ENCODE data around the gene IP6K3.

Gene IP6K3

GRCh38 chr6:33789550-33789895 lies 42.8 kb upstream of the IP6K3 start:
- DNase-seq (ENCODE audit: extremely low read depth, low read depth): no peak
- peak overlapping the region; percentile 51 for H3K4me3 ChIP-seq (replicated peaks; ENCODE audit: low read depth, low read length)
- no peak for TF ChIP-seq CTCF (IDR thresholded peaks at IDR 0.05; ENCODE audit: low read depth, low read length, missing control alignments)

GRCh38 chr6:33788694-33789549 lies 42.2 kb upstream of the IP6K3 start, which contains the start of gene LEMD2:
Gene LEMD2 (minus strand): TSS chr6:33789130. CDS start chr6:33789116, 14 bp downstream.
- peak within 1 kb of the TSS; percentile 51 for H3K4me3 ChIP-seq (replicated peaks; ENCODE audit: low read depth, low read length)
- peak; percentile 73 for DNase-seq (ENCODE audit: extremely low read depth, low read depth)
- TF ChIP-seq CTCF (IDR thresholded peaks at IDR 0.05; ENCODE audit: low read depth, low read length, missing control alignments): no peak

- peak overlapping the region; percentile 51 for H3K4me3 ChIP-seq (replicated peaks; ENCODE audit: low read depth, low read length)
- TF ChIP-seq CTCF (IDR thresholded peaks at IDR 0.05; ENCODE audit: low read depth, low read length, missing control alignments): no peak
- DNase-seq (ENCODE audit: extremely low read depth, low read depth): no peak
Observed at GRCh38 chr6:33787954-33788693, 41.4 kb upstream of the IP6K3 start.

- no peak for TF ChIP-seq CTCF (IDR thresholded peaks at IDR 0.05; ENCODE audit: low read depth, low read length, missing control alignments)
- no peak for DNase-seq (ENCODE audit: extremely low read depth, low read depth)
- H3K4me3 ChIP-seq (replicated peaks; ENCODE audit: low read depth, low read length): peak overlapping the region; percentile 51
Observed at GRCh38 chr6:33787346-33787953, 40.7 kb upstream of the IP6K3 start.

GRCh38 chr6:33786736-33787135 lies 40.0 kb upstream of the IP6K3 start:
- no peak for DNase-seq (ENCODE audit: extremely low read depth, low read depth)
- no peak for TF ChIP-seq CTCF (IDR thresholded peaks at IDR 0.05; ENCODE audit: low read depth, low read length, missing control alignments)
- peak overlapping the region; percentile 51 for H3K4me3 ChIP-seq (replicated peaks; ENCODE audit: low read depth, low read length)

GRCh38 chr6:33785778-33786177 lies 39.1 kb upstream of the IP6K3 start:
- DNase-seq (ENCODE audit: extremely low read depth, low read depth): no peak
- peak overlapping the region; percentile 14; the same call in 1 of the 2 replicates for H3K4me3 ChIP-seq (replicated peaks; ENCODE audit: low read depth, low read length)

More at GRCh38 chr6:33785778-33786177, 39.1 kb upstream of the IP6K3 start:
- TF ChIP-seq CTCF (IDR thresholded peaks at IDR 0.05; ENCODE audit: low read depth, low read length, missing control alignments): no peak

Data from HFF-Myc (cell line).